CD4-positive, alpha-beta T cell (primary cell): ENCODE measurements around the gene ATP5PD. TPM values are rescaled to one million over a fixed set of nuclear protein-coding genes. Genes with fewer than 3 reads are reported as not detected.
"Not testable (repeated sequence)": the region's sequence is repeated elsewhere in the genome, so short reads cannot be mapped to it uniquely, and the experiment has no call there.

Experiments used
- ATAC-seq: fragments of 200-7000 bp; cut with Tn5 transposase; one replicate; pipeline ENCODE4 v1.10.0; 2022; ENCODE audit warnings: mild to moderate bottlenecking; ENCODE audit not compliant: poor library complexity
- CTCF ChIA-PET: fragments of 350-600 bp; sonication (Branson Sonifier 250); formaldehyde crosslinking; loops from one replicate; lab custom pipeline; 2021; ENCODE audit warnings: antibody characterized with exemption, inconsistent platforms; lab: Charles Lee
- POLR2A ChIA-PET: fragments of 350-600 bp; sonication (Branson Sonifier 250); formaldehyde crosslinking; loops from one replicate; lab custom pipeline; 2021; ENCODE audit warnings: antibody characterized with exemption, inconsistent platforms; lab: Charles Lee
- DNase-seq, 14 experiments: peaks; one replicate each; pipeline ENCODE4 v3.0.0-alpha.2; 2013 to 2020; ENCODE audit warnings: mixed read lengths in 2 of 14
- H3K27ac ChIP-seq, 2 donors: one replicate each; pipeline versions ENCODE4 v1.5.1 to v1.7.0; 2013; ENCODE audit warnings: low read length in 2 of 2, low read depth in 1 of 2, mild to moderate bottlenecking in 1 of 2
- H3K27me3 ChIP-seq, 2 experiments: 1 replicate in 1 of 2; 2 replicates in 1 of 2; pipeline versions ENCODE4 v1.6.1 to v1.7.0; 2013; ENCODE audit warnings: low read length in 2 of 2, control low read depth in 1 of 2, mild to moderate bottlenecking in 1 of 2, moderate library complexity in 1 of 2; ENCODE audit not compliant: insufficient read depth in 2 of 2, control insufficient read depth in 1 of 2
- H3K36me3 ChIP-seq: one replicate; pipeline ENCODE4 v1.6.1; 2013; ENCODE audit warnings: low read length, control low read depth; ENCODE audit not compliant: insufficient read depth
- H3K4me1 ChIP-seq: one replicate; pipeline ENCODE4 v1.6.1; 2013; ENCODE audit warnings: low read length, control low read depth; ENCODE audit not compliant: insufficient read depth
- H3K4me3 ChIP-seq: one replicate; pipeline ENCODE4 v1.5.1; 2013; ENCODE audit warnings: mild to moderate bottlenecking, low read length, moderate library complexity
- H3K9me3 ChIP-seq, 2 experiments: 1 replicate in 1 of 2; 2 replicates in 1 of 2; pipeline versions ENCODE4 v1.6.1 to v1.7.0; 2013; ENCODE audit warnings: low read length in 2 of 2, mild to moderate bottlenecking in 2 of 2, control low read depth in 1 of 2, moderate library complexity in 1 of 2; ENCODE audit not compliant: control insufficient read depth in 1 of 2, insufficient read depth in 1 of 2
- H3K27ac Mint-ChIP-seq: one replicate; pipeline ENCODE4 v1.8.0; 2020; ENCODE audit warnings: mixed read lengths
- H3K27me3 Mint-ChIP-seq: one replicate; pipeline ENCODE4 v1.8.0; 2021; ENCODE audit warnings: mixed read lengths
- H3K36me3 Mint-ChIP-seq: one replicate; pipeline ENCODE4 v1.8.0; 2021; ENCODE audit warnings: low read depth, mixed read lengths
- H3K4me1 Mint-ChIP-seq: one replicate; pipeline ENCODE4 v1.8.0; 2021; ENCODE audit warnings: low read depth, mixed read lengths
- H3K4me3 Mint-ChIP-seq: one replicate; pipeline ENCODE4 v1.8.0; 2020; ENCODE audit warnings: mild to moderate bottlenecking, mixed read lengths
- H3K9me3 Mint-ChIP-seq: one replicate; pipeline ENCODE4 v1.8.0; 2020; ENCODE audit warnings: mixed read lengths
- CTCF ChIP-seq: fragments of 200-600 bp; IDR thresholded peaks from one replicate; pipeline ENCODE4 v1.8.0; 2022; ENCODE audit warnings: antibody characterized with exemption, mild to moderate bottlenecking
- intact Hi-C, 2 experiments: fragments of 100-400 bp; cut with DNase I in 1 of 2; cut with micrococcal nuclease in 1 of 2; formaldehyde crosslinking; loops; one replicate each; pipeline versions ENCODE4 v1.15.1 to v1.9.0; 2023 to 2025; cut with DNase I, micrococcal nuclease
- total RNA-seq, 174 experiments: library from RNA in 2 of 174; stranded (reverse) in 2 of 174; gene quantifications; one replicate each; pipeline ENCODE4 v1.2.3 and lab custom pipeline; 2021 to 2026

Gene ATP5PD
- total RNA-seq, 2 experiments from 2014 or later = 98.5 to 112 TPM

- Mint-ChIP-seq H3K27ac (no peak overlapping the region), H3K36me3 (no peaks in the 10 kb centered on the region), H3K4me3 (no peak overlapping the region), H3K4me1 (peaks cover 9% of the 10 kb centered on the region), H3K27me3 (no peaks in the 10 kb centered on the region), H3K9me3 (no peaks in the 10 kb centered on the region)
- DNase-seq = no peak
- H3K4me3 ChIP-seq = no peak overlapping the region
- POLR2A ChIA-PET = no interaction called here
- H3K9me3 ChIP-seq = no peaks in the 10 kb centered on the region
- H3K36me3 ChIP-seq = no peaks in the 10 kb centered on the region
- H3K27ac ChIP-seq = no peak overlapping the region
- no peak for TF ChIP-seq CTCF
- CTCF ChIA-PET = no interaction called here
- no peak for ATAC-seq
- no peaks in the 10 kb centered on the region for H3K27me3 ChIP-seq
- intact Hi-C loops = no loop called here
- H3K4me1 ChIP-seq = peaks cover 26% of the 10 kb centered on the region
Measured at GRCh38 chr17:75074532-75074931, 27.8 kb upstream of the ATP5PD start.

GRCh38 chr17:75073618-75074047, 26.9 kb upstream of the ATP5PD start:
- Histone ChIP-seq H3K4me3 (no peak overlapping the region), H3K27ac (no peak overlapping the region), H3K9me3 (no peaks in the 10 kb centered on the region), H3K27me3 (no peaks in the 10 kb centered on the region), H3K36me3 (no peaks in the 10 kb centered on the region), H3K4me1 (peaks cover 20% of the 10 kb centered on the region)
- ChIA-PET CTCF (no interaction called here), POLR2A (interaction anchor here (1.0 kb wide), 1 partner anchor 9 kb away, joined by 3 read pairs; no protein-coding TSS in a partner anchor)
- no peak for TF ChIP-seq CTCF
- ATAC-seq (no peak), DNase-seq (no peak)
- peaks cover 8% of the 10 kb centered on the region for H3K4me1 Mint-ChIP-seq
- no peak overlapping the region for H3K27ac Mint-ChIP-seq
- intact Hi-C loops = no loop called here
- H3K36me3 Mint-ChIP-seq = no peaks in the 10 kb centered on the region
- H3K27me3 Mint-ChIP-seq = no peaks in the 10 kb centered on the region
- no peaks in the 10 kb centered on the region for H3K9me3 Mint-ChIP-seq
- H3K4me3 Mint-ChIP-seq = no peak overlapping the region

DNA sequence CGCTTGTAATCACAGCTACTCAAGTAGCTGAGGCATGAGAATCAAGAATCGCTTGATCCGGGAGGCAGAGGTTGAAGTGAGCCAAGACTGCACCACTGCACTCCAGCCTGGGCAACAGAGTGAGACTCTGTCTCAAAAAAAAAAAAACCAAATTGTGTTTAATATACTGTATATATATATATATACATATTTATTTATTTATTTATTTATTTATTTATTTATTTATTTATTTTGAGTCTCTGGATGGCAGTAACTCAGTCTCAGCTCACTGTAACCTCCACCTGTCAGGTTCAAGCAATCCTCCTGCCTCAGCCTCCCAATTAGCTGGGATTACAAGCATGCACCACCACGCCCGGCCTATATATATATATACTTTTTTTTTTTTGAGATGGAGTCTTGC, 26.1 kb upstream of the ATP5PD start:
- H3K9me3 ChIP-seq, ATAC-seq, intact Hi-C loops, H3K27ac ChIP-seq, H3K27me3 Mint-ChIP-seq, DNase-seq, H3K9me3 Mint-ChIP-seq, H3K27ac Mint-ChIP-seq, POLR2A ChIA-PET, H3K36me3 Mint-ChIP-seq, H3K36me3 ChIP-seq, H3K4me3 ChIP-seq, H3K27me3 ChIP-seq, H3K4me3 Mint-ChIP-seq: not testable (repeated sequence)
- H3K4me1 ChIP-seq = peaks cover 20% of the 10 kb centered on the region
- CTCF ChIA-PET = interaction anchor here (0.7 kb wide), 1 partner anchor 1784 kb away, joined by 3 read pairs; no protein-coding TSS in a partner anchor
- peaks cover 13% of the 10 kb centered on the region for H3K4me1 Mint-ChIP-seq

GRCh38 chr17:75071478-75072271, 24.9 kb upstream of the ATP5PD start:
- H3K4me3 ChIP-seq, ATAC-seq, POLR2A ChIA-PET, H3K27me3 ChIP-seq, H3K36me3 ChIP-seq, H3K9me3 ChIP-seq, intact Hi-C loops, H3K27me3 Mint-ChIP-seq, DNase-seq, H3K4me3 Mint-ChIP-seq, H3K9me3 Mint-ChIP-seq, H3K27ac Mint-ChIP-seq, H3K36me3 Mint-ChIP-seq, H3K27ac ChIP-seq: not testable (repeated sequence)
- H3K4me1 ChIP-seq = peaks cover 19% of the 10 kb centered on the region
- H3K4me1 Mint-ChIP-seq = peaks cover 19% of the 10 kb centered on the region
- CTCF ChIA-PET = interaction anchor here (1.3 kb wide), 1 partner anchor 42 kb away, joined by 6 read pairs; no protein-coding TSS in a partner anchor
